Dermis microvascular lymphatic vessel endothelial cell (primary cell): ENCODE results near the gene WNT2. TPM values are rescaled to one million over a fixed set of nuclear protein-coding genes. Genes with fewer than 3 reads are reported as not detected.

ENCODE experiments used
- DNase-seq, 2 donors: peaks; one replicate each; pipeline versions ENCODE4 v3.0.0 to v3.0.0-alpha.2; 2010; ENCODE audit warnings: low read depth in 2 of 2
- total RNA-seq: library from RNA; depleted of rRNA; stranded (reverse); fragments of >200 nt; gene quantifications from 2 replicates; pipeline ENCODE4 v1.2.1, GENCODE V29; 2014

The WNT2 gene
- total RNA-seq: not detected in 2 replicates

DNA sequence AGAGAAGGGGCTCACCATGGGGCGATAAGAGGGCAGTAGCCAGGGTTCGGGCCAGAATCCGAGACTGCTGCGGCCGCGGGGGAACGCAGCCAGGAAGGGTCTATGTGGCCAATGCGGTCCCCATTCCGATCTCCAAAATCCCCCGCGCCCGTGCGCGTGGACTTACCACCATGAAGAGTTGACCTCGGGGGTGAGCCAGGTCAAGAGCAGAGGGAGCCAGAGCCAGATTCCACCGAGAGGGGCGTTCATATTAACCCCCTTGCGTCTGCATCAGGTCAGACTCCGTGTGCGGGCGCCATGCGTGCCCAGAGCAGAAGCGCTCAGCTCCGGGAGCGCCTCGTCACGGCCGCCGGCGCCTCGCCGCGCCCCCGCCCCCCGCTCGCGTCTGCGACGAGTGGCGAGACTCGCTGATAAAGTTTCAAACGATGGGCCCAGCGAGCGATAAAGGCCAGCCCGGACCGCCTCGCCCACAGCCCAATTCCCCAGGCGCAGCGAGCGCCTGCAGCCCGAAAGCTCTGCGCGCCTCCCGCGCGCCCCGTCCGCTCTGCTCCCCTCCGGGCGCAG is at the start of gene WNT2:
Gene WNT2 (minus strand): TSS at position 318 of the 564 bp plus-strand sequence. CDS start 69 bp downstream, at position 249.
- no peak for DNase-seq

DNA sequence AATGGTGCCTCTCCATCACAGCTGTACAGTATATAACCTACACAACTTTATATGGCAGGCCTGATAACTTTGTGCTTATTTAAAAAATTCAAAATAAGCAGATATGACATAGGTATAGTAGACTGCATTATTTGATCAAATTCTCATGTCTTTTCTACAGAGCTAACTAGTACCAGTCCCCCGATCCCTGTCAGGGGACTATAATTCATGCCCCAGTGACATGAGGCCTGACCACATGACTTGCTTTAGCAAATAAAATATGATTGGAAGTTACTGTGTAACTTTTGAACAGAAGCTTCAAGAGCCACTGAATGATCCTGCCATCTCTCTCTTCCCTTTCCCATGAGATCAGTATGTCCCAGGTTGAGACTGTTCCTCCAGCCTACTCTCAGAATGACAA is 49.2 kb upstream of the WNT2 start:
- no peak for DNase-seq

DNA sequence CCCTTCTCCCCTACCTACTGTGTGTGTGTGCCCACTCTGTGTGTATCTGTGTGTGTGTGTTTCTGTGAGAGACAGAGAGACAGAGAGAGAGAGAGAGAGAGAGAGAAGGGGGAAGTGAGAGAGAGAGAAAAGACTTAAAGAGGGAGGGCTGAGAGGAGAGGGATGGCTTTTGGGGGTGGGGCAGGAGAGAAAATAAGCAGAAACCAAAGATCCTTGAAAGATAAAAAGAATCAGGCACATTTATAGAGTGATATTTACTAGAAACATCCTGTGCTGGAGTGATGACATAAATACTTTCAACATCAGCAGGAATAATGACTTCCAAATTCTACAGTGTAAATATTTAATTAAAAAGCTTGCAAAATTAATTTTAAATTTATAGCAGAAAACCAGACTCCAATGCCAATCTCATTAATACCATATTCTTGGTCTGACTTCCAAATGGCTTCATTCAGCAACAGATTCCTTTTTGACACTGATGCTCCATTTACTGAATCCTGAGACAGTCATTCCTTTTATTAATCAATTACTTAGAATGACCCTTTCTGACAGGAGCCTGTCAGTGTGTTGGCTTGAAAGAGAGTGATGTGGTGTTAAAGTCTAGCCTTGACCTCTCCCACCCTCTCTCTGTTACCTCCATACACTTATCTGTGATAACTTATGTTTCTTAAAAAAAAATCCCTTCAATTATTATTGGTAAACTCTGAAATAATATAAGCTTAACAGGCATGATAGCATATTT is 41.7 kb upstream of the WNT2 start:
- DNase-seq: no peak

DNA sequence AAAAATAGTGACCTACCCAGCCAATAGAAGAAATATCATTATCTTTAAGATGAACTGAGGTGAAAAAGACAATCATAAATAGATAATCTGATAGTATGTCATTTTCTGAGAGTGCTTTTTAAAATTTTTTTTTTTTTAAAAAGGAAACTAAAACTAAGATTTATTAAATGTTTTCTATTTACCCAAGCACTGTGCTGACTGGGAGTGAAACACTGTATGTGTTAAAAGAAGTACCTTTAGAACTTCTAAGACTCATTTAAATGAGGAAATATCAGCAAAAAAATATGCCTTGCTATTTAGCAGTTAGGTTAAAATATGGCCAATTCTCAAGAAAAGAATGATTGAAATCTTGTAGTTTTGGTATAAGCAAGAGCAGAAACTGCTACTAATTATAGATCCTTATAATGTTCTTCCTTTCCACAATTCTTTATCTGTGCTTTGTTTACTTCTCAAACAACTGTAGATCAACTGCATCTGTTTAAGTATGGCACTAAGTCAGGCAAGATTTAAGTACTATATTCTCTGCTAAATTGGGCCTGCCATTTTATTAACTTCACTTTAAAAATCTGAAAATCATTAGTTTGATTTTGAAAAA is 39.5 kb upstream of the WNT2 start:
- DNase-seq: no peak

DNA sequence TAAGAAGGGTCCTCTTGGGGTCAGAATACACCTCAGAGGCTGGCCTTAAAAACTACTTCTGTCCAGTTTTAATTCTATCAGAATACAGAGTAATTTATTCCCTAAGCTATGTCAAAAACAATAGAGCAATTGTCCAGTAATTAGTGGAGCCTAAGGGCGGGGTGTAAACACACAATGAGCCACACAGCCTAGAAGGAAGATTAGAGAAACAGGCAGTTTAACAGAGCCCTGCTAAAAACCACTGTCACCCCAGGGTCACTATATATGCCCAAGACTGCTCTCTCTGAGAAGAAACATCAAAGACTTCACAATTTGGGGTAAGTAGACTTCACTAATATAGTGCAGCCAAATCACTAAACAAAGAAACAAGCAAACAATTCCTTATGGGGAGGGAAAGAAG is 27.2 kb upstream of the WNT2 start:
- no peak for DNase-seq

DNA sequence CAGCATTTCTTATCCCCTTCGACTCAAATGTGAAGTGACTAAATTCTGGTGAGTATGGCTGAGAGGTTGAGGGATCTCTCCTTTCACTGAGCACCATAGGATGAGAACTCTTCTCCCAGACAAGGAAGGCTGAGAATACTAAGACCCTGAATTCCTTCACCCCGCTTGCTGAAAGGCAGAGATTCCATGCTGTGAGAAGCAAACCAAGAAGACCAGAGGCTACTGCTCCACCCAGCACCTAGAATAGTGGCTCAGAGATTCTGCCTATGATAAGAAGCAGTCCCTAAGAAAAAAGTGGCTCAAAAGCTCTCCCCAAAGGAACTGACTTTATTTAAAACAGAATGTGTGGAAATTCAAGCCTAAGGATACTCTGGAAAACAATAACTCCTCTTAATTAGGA is 26.7 kb upstream of the WNT2 start:
- DNase-seq: no peak

DNA sequence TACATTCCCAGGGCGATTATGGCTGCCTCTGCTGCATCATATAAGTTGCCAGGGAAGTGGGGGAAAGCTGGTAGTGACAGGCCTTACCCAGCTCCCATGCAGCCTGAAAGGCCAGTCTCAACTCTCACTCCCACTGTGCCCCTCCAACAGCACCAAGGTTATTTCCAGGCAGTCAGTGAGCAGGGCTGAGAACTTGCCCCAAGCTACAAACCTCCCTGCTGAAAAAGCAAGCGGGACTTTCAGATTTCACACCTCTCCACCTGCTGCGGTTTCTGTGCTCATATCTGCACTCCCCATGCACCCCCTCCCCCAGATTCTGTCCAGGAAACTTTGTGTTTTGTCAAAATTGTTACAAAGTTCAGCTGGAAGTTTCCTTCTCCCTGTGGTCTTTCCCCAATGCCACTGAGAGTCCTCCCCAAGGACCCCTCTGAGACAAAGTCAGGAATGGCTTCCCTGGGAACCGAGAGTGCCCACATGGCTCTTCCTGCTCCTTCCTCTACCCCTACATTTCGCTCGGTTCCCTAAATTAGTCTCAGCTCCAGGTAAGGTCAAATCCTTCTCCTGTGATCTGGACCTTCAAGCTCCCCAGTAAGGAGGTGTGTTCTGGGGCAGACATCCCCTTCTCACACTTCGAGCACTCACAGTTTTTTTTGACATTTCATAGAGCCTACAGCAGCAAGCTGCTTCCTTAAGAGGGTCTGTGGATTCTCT is 25.3 kb upstream of the WNT2 start:
- no peak for DNase-seq

DNA sequence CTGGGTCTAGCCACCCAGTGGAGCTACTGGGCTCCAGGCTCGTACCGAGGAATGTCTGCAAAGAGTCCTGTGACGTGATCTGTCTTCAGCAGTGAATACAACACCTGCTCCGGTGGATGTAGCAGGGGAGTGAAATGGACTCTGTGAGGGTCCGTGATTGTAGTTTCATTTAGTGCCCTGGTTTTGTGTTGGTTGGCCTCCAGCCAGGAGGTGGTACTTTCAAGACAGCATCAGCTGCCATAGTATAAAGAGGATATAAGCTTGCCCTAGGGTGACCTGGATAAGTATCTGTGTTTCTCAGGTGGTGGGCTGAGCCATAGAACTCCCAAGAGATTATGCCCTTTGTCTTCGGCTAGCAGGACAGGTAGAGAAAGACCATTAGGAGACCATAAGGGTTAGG is 24.6 kb upstream of the WNT2 start:
- no peak for DNase-seq

DNA sequence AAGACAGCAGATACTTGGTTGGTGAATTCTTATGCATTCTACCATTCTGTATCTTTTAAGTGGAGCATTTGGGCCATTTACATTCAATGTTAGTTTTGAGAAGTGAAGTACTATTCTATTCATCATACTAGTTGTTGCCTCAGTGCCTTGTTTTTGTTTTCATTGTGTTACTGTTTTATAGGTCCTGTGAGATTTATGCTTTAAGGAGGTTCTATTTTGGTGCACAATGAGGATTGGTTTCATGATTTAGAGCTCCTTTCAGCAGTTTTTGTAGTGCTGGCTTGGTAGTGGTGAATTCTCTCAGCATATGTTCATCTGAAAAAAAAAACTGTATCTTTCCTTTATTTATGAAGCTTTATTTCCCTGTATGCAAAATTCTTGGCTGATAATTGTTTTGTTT is 23.3 kb upstream of the WNT2 start:
- DNase-seq: no peak

DNA sequence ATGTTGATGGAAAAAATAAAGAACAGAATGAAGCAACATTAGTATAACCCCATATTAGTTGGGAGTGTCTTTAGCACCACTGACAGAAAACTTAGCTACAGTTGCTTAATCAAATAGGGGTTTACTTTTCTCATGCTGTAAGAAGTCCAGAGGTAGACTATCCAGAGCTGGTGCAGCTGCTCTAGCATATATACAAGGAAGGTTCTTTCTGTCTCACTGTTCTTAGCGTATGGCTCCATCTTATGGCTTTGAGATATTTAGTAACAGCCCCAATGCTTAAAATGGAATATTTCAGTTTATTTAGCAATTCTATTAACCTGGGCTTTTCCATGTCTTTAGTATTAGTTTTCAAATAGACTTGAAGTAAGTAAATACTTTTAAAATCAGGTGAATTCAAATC is 15.2 kb upstream of the WNT2 start:
- no peak for DNase-seq

DNA sequence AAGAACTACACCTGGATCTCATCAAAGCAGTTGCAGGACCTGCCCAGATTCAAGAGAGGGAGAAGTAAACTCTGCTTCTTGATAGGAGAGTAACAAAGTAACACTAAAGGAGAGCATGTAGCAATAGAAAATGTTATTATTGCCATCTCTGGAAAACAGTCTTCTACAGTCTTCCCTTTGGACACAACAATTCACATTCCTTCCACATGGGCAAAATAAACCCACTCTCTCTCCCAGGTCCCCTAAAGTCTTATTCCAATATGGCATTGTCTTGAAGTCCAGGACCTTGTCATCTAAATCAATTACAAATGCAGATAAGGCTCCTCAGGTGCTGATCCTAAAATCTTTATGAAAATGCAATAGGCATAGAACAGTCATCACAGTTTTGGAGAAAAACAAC is 10.3 kb upstream of the WNT2 start:
- no peak for DNase-seq

DNA sequence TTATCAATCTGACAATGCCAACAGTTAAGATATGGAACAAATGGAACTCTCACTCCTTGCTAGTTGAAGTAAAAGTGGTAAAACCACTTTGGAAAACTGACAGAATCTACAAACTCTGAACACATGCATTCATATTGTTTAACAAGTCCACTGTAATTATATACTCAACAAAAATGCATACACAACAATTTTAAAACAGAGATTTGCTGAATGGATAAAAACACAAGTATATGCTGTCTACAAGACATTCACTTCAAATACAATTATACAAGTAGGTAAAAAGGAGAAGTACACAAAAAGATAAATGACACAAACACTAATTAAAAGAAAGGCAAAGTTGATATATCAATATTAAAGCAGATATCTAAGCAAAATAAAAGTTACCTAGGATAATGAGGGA is 9.2 kb upstream of the WNT2 start:
- no peak for DNase-seq

DNA sequence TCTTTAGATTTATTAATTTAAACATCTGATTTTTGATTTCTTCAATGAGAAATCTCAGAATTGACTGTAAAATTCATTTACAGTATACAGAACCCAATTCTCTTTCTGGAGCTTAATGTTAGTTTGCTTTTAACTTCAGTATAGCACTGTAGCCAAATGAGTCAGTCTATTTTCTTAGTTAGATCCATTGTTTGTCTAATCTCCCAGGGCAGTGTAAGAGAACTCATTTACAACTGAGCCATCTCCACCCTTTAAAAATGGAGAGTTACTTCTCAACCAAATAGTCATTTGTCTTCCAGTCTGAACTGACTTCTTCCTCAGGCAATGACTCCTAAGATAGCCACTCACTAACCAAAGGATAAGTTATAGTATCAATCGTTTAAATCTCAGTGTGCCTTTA is 3.0 kb upstream of the WNT2 start:
- DNase-seq: peak in 1 of 2 donors; percentile 5

DNA sequence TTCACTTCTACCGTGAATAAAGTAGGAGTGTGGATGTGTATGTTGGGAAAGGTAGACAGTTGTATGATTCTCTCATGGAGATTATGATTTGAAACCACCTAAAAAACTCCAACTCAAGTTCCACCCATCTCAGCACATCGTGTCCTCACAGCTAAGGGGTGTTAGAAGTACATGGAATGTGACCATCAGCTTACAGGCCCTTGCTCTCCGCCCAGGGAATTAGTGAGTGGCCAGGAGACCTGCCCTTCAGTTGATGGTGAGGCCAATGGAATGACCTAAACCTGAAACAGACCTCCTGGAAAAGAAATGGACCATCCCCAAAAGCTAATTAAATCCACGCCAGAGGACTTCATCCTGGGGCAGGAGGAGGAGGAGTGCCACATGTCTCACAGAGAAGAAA is 2.1 kb upstream of the WNT2 start:
- no peak for DNase-seq

DNA sequence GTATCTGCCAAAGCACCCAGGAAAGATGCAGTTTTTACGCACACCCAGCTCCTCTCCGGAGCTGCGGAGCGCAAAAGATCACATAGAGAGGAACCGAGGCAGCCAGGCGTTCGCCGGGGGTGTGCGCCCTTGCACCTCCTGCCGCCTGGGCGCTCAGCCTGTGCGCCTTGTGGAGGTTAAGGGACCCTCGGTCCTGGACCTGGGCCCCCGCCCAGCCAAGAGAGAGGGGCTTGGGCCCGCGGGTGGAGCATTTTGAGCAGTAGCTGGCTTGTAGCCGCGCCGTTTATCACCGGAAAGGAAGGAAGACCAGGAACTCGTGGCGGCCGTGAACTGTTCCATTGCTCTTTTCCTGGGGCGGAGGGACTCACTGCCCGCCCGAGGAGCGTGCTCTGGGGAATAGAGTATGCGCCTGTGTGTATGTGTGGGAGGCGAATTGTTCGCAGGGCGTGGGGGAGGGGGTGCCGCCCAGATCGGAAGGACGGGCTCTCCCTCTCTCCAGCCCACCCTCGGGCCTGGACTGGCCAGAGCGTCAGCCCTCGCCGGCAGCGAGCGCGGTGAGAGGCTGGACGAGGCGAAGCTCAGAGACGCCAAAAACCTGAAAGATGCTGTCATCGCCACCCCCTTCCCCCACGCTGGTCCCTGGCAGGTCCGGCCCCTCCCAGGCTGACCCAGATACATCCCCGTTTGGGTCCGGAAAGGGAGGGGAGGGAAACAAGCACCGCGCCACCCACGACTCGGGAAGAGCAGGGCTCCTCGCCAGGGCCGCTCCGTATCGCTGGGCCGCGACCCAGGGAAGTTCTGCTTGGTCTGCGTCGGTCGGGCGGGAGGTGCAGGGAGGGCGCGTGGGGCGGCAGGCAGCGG is 1.2 kb upstream of the WNT2 start:
- peak; percentile 13 to 23 for DNase-seq

DNA sequence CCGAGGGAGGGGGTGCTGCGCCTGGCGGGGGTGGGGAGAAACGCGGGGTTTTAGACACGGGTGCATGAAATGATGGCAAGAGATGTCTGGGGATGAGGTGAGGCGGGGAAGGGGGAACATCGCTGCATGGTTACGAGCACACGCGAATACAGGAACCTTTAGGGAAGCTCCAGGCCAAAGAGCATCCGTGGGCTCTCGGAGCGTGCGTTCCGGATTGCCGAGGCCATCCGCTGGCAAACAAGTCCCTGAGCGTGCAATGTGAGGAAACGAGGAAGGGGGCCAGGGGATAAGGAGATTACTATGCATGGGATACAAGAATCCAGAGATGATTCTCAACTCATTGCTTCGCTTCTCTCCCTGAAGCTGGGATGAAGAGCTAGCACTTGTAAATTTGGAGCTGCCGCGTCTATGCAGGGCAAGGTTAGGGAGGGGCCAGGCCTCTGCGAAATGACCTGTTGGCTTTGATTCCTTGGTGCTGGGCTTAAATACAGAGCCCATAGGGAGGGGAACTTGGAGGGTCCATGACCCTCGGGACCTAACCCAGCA is 520 bp upstream of the WNT2 start:
- no peak for DNase-seq

DNA sequence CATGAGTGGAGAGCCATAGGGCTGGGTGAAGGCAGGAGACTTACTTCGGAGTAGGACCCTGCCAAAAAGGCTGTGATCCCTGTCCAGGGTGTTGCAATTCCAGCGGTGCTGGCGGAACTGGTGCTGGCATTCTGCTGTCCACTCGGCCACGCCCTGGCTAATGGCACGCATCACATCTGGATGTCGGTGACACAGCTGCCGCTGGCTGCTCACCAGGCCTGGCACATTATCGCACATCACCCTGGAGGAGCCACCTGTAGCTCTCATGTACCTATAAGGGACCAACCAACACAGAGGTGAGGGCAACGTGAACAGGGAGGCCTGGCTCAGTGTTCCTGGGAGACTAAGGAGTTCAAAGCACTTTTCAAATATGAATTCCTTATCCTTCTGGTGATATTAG is 2.3 kb downstream of the WNT2 start:
- DNase-seq: no peak

DNA sequence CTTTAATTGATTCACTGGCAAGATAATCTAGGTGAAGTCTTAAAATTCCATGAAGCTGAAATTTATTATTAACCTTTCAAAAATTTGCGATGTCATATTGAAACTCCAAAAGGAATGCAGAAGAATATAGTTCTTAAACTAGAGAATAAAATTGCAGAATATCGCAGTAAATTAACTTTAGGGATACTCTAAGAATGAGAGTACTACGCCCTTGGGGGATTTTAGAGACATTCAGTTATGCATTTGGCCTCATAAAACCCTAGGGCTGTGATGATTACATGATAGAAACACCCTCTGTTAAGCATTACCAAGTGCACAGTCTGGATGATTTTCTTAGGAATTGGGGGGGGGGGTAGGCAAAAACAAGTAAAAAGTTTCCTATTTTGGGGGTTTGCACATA is 3.7 kb downstream of the WNT2 start:
- no peak for DNase-seq

DNA sequence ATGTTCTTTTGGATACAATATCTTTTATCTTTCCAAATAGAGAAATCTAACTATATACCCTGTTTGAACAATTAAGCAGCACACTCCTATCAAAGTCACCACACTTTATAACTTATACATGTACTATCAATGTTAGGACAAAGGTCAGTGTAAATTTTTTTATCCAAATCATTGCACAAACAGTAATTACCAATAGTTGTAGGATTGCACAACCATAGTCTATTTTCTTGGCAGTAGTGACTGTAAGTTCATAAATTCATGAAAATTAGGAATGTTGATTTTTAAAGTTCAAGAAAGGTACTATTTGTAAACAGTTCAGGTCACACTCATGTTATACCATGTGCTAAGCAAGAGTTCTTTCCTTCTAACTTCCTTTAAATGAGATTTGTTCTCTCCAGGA is 9.3 kb downstream of the WNT2 start:
- DNase-seq: no peak

DNA sequence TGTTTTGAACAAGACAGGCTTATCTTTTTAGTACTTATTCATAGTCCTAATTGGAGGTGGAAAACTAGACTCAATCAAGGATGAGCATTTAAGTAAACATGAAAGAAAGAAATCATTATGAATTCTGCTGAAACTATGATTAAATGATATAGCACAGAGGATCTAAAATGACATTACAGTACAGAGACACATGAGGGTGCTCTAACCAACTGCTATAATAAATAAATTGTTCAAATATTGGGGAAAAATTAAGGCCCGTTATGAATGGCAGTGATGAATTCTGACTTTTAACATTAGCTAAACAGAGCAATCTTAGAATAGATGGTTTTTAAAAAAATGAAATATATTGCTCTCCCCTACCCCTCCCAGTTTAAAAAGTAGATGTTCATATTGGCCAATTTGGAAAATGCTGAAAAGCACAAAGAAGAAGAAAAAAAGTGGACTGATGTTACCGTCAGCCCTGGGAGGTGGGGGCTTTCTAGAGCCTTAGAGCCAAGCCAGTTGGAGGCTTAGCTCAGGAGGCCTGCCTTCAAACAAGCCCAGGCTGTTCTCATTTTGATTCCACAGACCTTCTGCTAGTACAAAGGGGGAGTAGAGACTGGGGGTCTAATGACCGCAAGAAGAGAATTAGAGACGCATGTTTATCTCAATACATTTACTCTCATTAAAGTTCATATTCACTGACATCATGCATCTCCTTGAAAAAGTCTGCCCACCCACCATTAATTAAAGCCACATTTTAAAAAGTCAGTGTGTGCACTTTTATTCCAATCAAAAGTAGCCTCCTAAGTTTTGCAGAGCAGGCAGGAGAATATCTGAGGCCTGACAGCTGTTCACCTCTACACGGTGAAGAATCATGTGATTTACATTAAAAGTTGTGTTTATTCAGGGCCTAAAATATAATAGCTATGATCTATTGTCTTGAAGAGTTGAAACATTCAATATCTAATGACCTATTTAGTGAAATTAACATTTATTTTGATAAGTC is 10.0 kb downstream of the WNT2 start:
- DNase-seq: no peak
